Keratinocyte (primary cell): Measurements from ENCODE around the gene SLC22A8. TPM values are rescaled to one million over a fixed set of nuclear protein-coding genes. Genes with fewer than 3 reads are reported as not detected.
A peak's percentile ranks its signal among the peaks of the same experiment; 100 is the strongest.

Experiments used
- DNase-seq: peaks from one replicate; pipeline ENCODE4 v3.0.0-alpha.2; 2011; ENCODE audit warnings: low read depth, missing footprints, low spot score
- FAIRE-seq: peaks from 2 replicates; lab custom pipeline; 2011; peaks lifted over from hg19 to GRCh38; lab: Jason Lieb, UNC
- H2AFZ ChIP-seq: 2 replicates; pipeline ENCODE4 v1.6.0; 2012; ENCODE audit warnings: low read length, control low read depth, inconsistent platforms; ENCODE audit not compliant: control insufficient read depth
- H3K27ac ChIP-seq: 2 replicates; pipeline ENCODE4 v1.5.1; 2011; ENCODE audit warnings: low read length; ENCODE audit not compliant: control insufficient read depth, insufficient read depth
- H3K27me3 ChIP-seq: 3 replicates; pipeline ENCODE4 v1.6.0; 2011; ENCODE audit warnings: low read length; ENCODE audit not compliant: control insufficient read depth, insufficient read depth; ENCODE audit errors: extremely low read depth
- H3K36me3 ChIP-seq, 2 experiments: 2 replicates in 1 of 2; 3 replicates in 1 of 2; pipeline ENCODE4 v1.5.1; 2011; ENCODE audit warnings: low read length in 2 of 2, mild to moderate bottlenecking in 1 of 2; ENCODE audit not compliant: control insufficient read depth in 2 of 2, insufficient read depth in 2 of 2; ENCODE audit errors: extremely low read depth in 1 of 2
- H3K4me1 ChIP-seq: 3 replicates; pipeline ENCODE4 v1.5.1; 2011; ENCODE audit warnings: low read length; ENCODE audit not compliant: control insufficient read depth, insufficient read depth; ENCODE audit errors: extremely low read depth
- H3K4me2 ChIP-seq: 3 replicates; pipeline ENCODE4 v1.6.0; 2011; ENCODE audit warnings: low read depth, low read length; ENCODE audit not compliant: control insufficient read depth, insufficient read depth; ENCODE audit errors: extremely low read depth
- H3K4me3 ChIP-seq, 3 experiments: fragments of 200-600 bp in 1 of 3; sonication (generic) in 1 of 3; 2 replicates in 2 of 3; 3 replicates in 1 of 3; pipeline ENCODE4 v1.5.1; 2011 to 2016; ENCODE audit warnings: low read length in 3 of 3, mild to moderate bottlenecking in 3 of 3, control low read depth in 2 of 3, inconsistent platforms in 1 of 3, low read depth in 1 of 3, mixed read lengths in 1 of 3, mixed run types in 1 of 3, moderate library complexity in 1 of 3; ENCODE audit not compliant: control insufficient read depth in 2 of 3, insufficient read depth in 2 of 3; ENCODE audit errors: extremely low read depth in 1 of 3
- H3K79me2 ChIP-seq: 2 replicates; pipeline ENCODE4 v1.6.0; 2012; ENCODE audit warnings: low read length; ENCODE audit not compliant: control insufficient read depth, insufficient read depth
- H3K9ac ChIP-seq: 3 replicates; pipeline ENCODE4 v1.6.0; 2011; ENCODE audit warnings: low read length; ENCODE audit not compliant: control insufficient read depth, insufficient read depth; ENCODE audit errors: extremely low read depth
- H3K9me1 ChIP-seq: 3 replicates; pipeline ENCODE4 v1.6.0; 2011; ENCODE audit warnings: low read length; ENCODE audit not compliant: control insufficient read depth, insufficient read depth; ENCODE audit errors: extremely low read depth
- H3K9me3 ChIP-seq: 2 replicates; pipeline ENCODE4 v1.5.1; 2012; ENCODE audit warnings: low read depth, low read length; ENCODE audit not compliant: control insufficient read depth
- H4K20me1 ChIP-seq: 3 replicates; pipeline ENCODE4 v1.6.0; 2011; ENCODE audit warnings: low read length; ENCODE audit not compliant: control insufficient read depth, insufficient read depth; ENCODE audit errors: extremely low read depth
- CTCF ChIP-seq, 3 experiments: IDR thresholded peaks in 1 of 3; conservative IDR thresholded peaks in 1 of 3; optimal IDR thresholded peaks in 1 of 3; 2 replicates in 2 of 3; 3 replicates in 1 of 3; pipeline versions ENCODE3 to v1.5.1; 2011; ENCODE audit warnings: low read length in 3 of 3, mild to moderate bottlenecking in 3 of 3, moderate library complexity in 2 of 3, control low read depth in 1 of 3, inconsistent platforms in 1 of 3; ENCODE audit not compliant: insufficient read depth in 2 of 3; ENCODE audit errors: extremely low read depth in 1 of 3
- EZH2 ChIP-seq: IDR thresholded peaks from one replicate; pipeline ENCODE4 v1.6.1; 2012; ENCODE audit warnings: inconsistent platforms, mild to moderate bottlenecking, low read length, moderate library complexity
- dilution Hi-C: fragments of 300-500 bp; cut with MboI; formaldehyde crosslinking; loops from one replicate; pipeline ENCODE4 v1.7.0; 2020; ENCODE audit warnings: low sequenced_read_pairs; ENCODE audit not compliant: extremely low pct_ligation_motif_present
- polyA plus RNA-seq, 5 experiments: library from polyadenylated mRNA; depleted of rRNA in 3 of 5; stranded (reverse) in 3 of 5; stranded (forward) in 1 of 5; unstranded in 1 of 5; fragments of >200 nt; gene quantifications; 1 replicate in 1 of 5; 2 replicates in 3 of 5; 3 replicates in 1 of 5; pipeline versions ENCODE4 v1.2.1 to v1.2.3, GENCODE V29; 2011 to 2012; ENCODE audit warnings: missing spikeins in 2 of 5, low read depth in 1 of 5, low replicate concordance in 1 of 5

The SLC22A8 gene
- polyA plus RNA-seq, 1 donor (not counting 4 experiments of a cell fraction or from before 2014, with no cell fraction given), result not detected

- H3K9me1 ChIP-seq, result no peaks in the 10 kb centered on the region
- H3K79me2 ChIP-seq, result no peaks in the 10 kb centered on the region
- dilution Hi-C loops, result no loop called here
- FAIRE-seq (no peak), DNase-seq (no peak)
- H3K4me2 ChIP-seq, result no peak overlapping the region
- no peak overlapping the region for H3K9ac ChIP-seq
- H3K36me3 ChIP-seq, result no peaks in the 10 kb centered on the region
- H3K4me1 ChIP-seq, result no peaks in the 10 kb centered on the region
- H2AFZ ChIP-seq, result no peak overlapping the region
- no peak overlapping the region for H3K27ac ChIP-seq
- TF ChIP-seq EZH2 (no peak), CTCF (optimal IDR thresholded peaks at IDR 0.05 in 1 of 3, IDR thresholded peaks at IDR 0.05 in 1 of 3, conservative IDR thresholded peaks at IDR 0.05 in 1 of 3; ENCODE audit: extremely low read depth in 1 of 3, insufficient read depth in 2 of 3, low read length in 3 of 3) (no peak)
- no peak overlapping the region for H3K4me3 ChIP-seq
- H4K20me1 ChIP-seq, result no peaks in the 10 kb centered on the region
- no peaks in the 10 kb centered on the region for H3K9me3 ChIP-seq
- peaks cover 15% of the 10 kb centered on the region for H3K27me3 ChIP-seq
Measured at GRCh38 chr11:63022441-63022840, 6.8 kb upstream of the SLC22A8 start.

GRCh38 chr11:63020671-63021291, 5.1 kb upstream of the SLC22A8 start:
- H3K9me1 ChIP-seq, result no peaks in the 10 kb centered on the region
- DNase-seq, result no peak

More at GRCh38 chr11:63020671-63021291, 5.1 kb upstream of the SLC22A8 start:
- Histone ChIP-seq H3K27ac (no peak overlapping the region), H2AFZ (no peak overlapping the region), H3K9me3 (no peaks in the 10 kb centered on the region), H3K36me3 (no peaks in the 10 kb centered on the region), H3K4me1 (no peaks in the 10 kb centered on the region), H3K79me2 (no peaks in the 10 kb centered on the region), H4K20me1 (no peaks in the 10 kb centered on the region), H3K27me3 (peaks cover 15% of the 10 kb centered on the region), H3K4me2 (no peak overlapping the region), H3K4me3 (no peak overlapping the region), H3K9ac (no peak overlapping the region)
- no peak for FAIRE-seq
- dilution Hi-C loops, result no loop called here
- no peak for TF ChIP-seq EZH2
- TF ChIP-seq CTCF (optimal IDR thresholded peaks at IDR 0.05 in 1 of 3, IDR thresholded peaks at IDR 0.05 in 1 of 3, conservative IDR thresholded peaks at IDR 0.05 in 1 of 3; ENCODE audit: extremely low read depth in 1 of 3, insufficient read depth in 2 of 3, low read length in 3 of 3), result peak; percentile 67 to 81 (median 71)
